Metanephros (tissue), 2 donors: Measurements from ENCODE around the gene MON1A. TPM values are rescaled to one million over a fixed set of nuclear protein-coding genes. Genes with fewer than 3 reads are reported as not detected.

Experiments
- small RNA-seq: library from RNA; depleted of rRNA; stranded (forward); fragments of <200 nt; gene quantifications from one replicate; pipeline ENCODE3, GENCODE V24; 2014; ENCODE audit warnings: low replicate concordance
- total RNA-seq: library from RNA; depleted of rRNA; stranded (reverse); fragments of >200 nt; gene quantifications from one replicate; pipeline ENCODE4 v1.2.3, GENCODE V29; 2014

The MON1A gene
- total RNA-seq, result 8.7 TPM

GRCh38 chr3:49929291-49930167 lies at the start of gene MON1A:
TSS of gene MON1A (minus strand) at chr3:49929811. CDS start at chr3:49913346, 16,465 bp downstream.

GRCh38 chr3:49939858-49940666 lies 10.5 kb upstream of the MON1A start, which contains the start of gene RBM6:
TSS of gene RBM6 (plus strand) at chr3:49940150. CDS start at chr3:49962642, 22,492 bp downstream.

GRCh38 chr3:49903451-49904424 lies 25.9 kb downstream of the MON1A start, which contains the start of gene MST1R:
TSS of gene MST1R (minus strand) at chr3:49903873. CDS start at chr3:49903609, 264 bp downstream.

GRCh38 chr3:49869525-49870126 lies 60.0 kb downstream of the MON1A start, which contains the start of gene CAMKV:
TSS of gene CAMKV (minus strand) at chr3:49869906. CDS start at chr3:49862388, 7,518 bp downstream.

Small RNAs within 50 kb of the gene (small RNA-seq; reads per million reads assigned to genes)
- not detected for gene RN7SL217P

Other genes with a start within 250 kb of the MON1A start
- gene MST1, start 240.3 kb downstream of the MON1A start, total RNA-seq, result 47.9 TPM
- gene RNF123, start 240.3 kb downstream of the MON1A start, total RNA-seq, result 35.7 TPM
- 0.41 TPM for gene AMIGO3, start 210.1 kb downstream of the MON1A start, total RNA-seq
- gene GMPPB, start 205.9 kb downstream of the MON1A start, total RNA-seq, result 23.7 TPM
- 58.5 TPM for gene IP6K1, start 143.3 kb downstream of the MON1A start, total RNA-seq
- gene CDHR4, start 129.9 kb downstream of the MON1A start, total RNA-seq, result 0.35 TPM
- gene INKA1, start 126.5 kb downstream of the MON1A start, total RNA-seq, result 9.1 TPM
- 65.3 TPM for gene UBA7, start 115.9 kb downstream of the MON1A start, total RNA-seq
- gene TRAIP, start 73.2 kb downstream of the MON1A start, total RNA-seq, result 5.0 TPM
- 0.18 TPM for gene CAMKV, start 59.9 kb downstream of the MON1A start, total RNA-seq
- gene MST1R, start 25.9 kb downstream of the MON1A start, total RNA-seq, result 2.0 TPM
- gene RBM6, start 10.3 kb upstream of the MON1A start, total RNA-seq, result 78.2 TPM
- 261 TPM for gene RBM5, start 159.1 kb upstream of the MON1A start, total RNA-seq
- gene SEMA3F, start 225.5 kb upstream of the MON1A start, total RNA-seq, result 42.8 TPM